Measurements from ENCODE around the gene SCPEP1. TPM values are rescaled to one million over a fixed set of nuclear protein-coding genes. Genes with fewer than 3 reads are reported as not detected.
"Not testable (repeated sequence)": the region's sequence is repeated elsewhere in the genome, so short reads cannot be mapped to it uniquely, and the experiment has no call there.

Gene SCPEP1
- polyA plus RNA-seq, 3 donors from 2014 or later = 30.0 to 42.1 (median 30.3) TPM

DNA sequence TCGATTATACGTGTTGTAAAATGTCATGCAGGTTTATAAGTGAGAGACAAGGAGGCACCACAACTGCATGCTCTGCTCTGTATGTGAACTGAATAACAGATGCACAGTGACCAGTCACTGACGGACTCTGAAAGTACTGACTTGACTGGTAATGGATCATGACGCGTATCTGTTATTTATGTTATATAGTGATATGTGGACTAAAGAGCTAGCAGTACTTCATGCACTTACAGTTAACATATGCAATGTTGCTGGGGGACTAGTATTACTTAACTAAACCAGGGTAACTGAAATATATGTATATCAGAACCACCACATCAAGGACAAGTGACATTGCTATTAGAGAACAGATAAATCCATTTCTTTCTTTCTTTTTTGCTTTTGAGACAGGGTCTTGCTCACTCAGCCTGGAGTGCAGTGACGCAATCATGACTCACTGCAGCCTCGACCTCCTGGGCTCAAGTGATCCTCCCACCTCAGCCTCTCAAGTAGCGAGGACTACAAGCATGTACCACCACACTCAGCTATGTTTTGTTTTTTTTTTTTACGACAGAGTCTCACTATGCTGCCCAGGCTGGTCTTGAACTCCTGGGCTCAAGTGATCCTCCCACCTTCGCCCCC lies 34.3 kb upstream of the SCPEP1 start:
- H3K9me3 Mint-ChIP-seq = no peaks in the 10 kb centered on the region
- H3K36me3 Mint-ChIP-seq = peaks cover 16 to 39% (median 27%) of the 10 kb centered on the region in 3 donors
- no peak for DNase-seq
- H3K27me3 Mint-ChIP-seq (ENCODE audit: low read depth in 3 of 3) = no peaks in the 10 kb centered on the region
- H3K4me1 Mint-ChIP-seq = no peaks in the 10 kb centered on the region
- H3K4me3 Mint-ChIP-seq = no peak overlapping the region
- no peak overlapping the region for H3K27ac Mint-ChIP-seq

DNA sequence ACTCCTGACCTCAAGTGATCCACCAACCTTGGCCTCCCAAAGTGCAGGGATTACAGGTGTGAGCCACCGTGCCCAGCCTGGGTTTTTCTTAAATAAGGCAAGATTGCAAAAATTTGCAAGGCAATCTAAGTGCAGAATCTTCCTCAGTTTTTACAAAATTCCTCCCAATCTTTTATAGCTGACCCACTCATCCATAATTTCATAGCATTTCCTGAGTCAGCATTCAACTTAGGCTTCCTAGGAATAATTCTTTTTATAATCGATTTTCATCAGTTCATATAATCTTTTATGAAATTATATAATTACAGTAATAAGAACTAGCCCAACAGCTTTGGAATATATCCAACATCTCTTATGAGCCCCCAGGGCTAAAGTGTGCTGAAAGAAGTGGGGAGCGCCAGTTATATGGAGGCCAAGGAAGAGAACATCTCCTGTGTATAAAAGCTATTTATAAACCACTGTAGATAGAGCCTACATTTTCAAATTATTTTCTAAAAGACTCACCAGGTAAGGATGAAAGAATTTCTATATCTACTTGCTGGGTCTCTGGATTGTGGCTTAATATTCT lies 31.9 kb upstream of the SCPEP1 start:
- H3K9me3 Mint-ChIP-seq = no peaks in the 10 kb centered on the region
- DNase-seq = no peak
- peaks cover 22 to 42% (median 28%) of the 10 kb centered on the region in 3 donors for H3K36me3 Mint-ChIP-seq
- H3K4me1 Mint-ChIP-seq = no peaks in the 10 kb centered on the region
- no peak overlapping the region for H3K4me3 Mint-ChIP-seq
- H3K27ac Mint-ChIP-seq = no peak overlapping the region
- no peaks in the 10 kb centered on the region for H3K27me3 Mint-ChIP-seq (ENCODE audit: low read depth in 3 of 3)

DNA sequence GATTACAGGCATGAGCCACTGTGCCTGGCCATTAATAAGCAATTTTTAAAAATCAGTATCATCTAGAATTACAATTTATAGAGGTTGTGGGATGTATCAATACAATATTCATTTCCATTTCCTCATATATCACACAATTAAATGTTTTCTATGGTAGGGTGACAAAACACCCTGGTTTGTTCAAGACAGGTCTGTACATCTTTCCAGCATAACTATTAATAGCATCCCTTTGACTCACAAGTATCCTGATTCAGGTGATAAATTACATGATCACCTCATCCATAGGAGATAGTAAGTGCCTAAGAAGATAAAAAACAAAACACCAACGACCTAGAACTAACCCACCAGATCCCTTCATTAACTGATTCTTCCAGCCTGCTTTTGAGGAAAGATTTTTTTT lies 30.2 kb upstream of the SCPEP1 start:
- no peak for DNase-seq
- H3K36me3 Mint-ChIP-seq = peaks cover 15 to 33% (median 21%) of the 10 kb centered on the region in 3 donors
- no peak overlapping the region for H3K27ac Mint-ChIP-seq
- peaks cover 0 to 1% of the 10 kb centered on the region in 2 donors for H3K4me1 Mint-ChIP-seq
- H3K27me3 Mint-ChIP-seq (ENCODE audit: low read depth in 3 of 3) = peaks cover 0 to 2% (median 0%) of the 10 kb centered on the region in 3 donors
- no peaks in the 10 kb centered on the region for H3K9me3 Mint-ChIP-seq
- no peak overlapping the region for H3K4me3 Mint-ChIP-seq

- no peak overlapping the region for H3K4me3 Mint-ChIP-seq
These were observed 29.4 kb upstream of the SCPEP1 start for GRCh38 chr17:56948491-56948890.

DNA sequence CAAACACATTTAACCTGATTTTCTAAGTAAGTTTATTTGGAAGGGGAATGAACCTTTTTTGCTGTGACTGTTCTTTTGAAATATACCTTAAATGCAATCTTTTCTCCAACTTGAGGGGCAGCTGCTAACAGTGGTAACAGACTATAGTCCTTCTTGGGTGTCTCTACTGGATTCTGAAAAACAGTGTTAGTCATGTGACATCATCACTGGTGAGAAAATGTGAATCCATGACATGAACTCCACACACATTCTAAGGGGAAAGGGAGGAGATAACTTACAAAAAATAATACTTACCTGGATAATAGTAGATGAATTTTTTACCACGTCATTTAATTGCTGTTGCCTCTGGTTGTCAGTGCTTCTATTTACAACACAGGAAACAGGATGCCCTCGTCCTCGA lies 28.3 kb upstream of the SCPEP1 start:
- H3K9me3 Mint-ChIP-seq = no peaks in the 10 kb centered on the region
- no peak overlapping the region for H3K4me3 Mint-ChIP-seq
- DNase-seq = no peak
- H3K27ac Mint-ChIP-seq = no peak overlapping the region
- peaks cover 11 to 20% (median 15%) of the 10 kb centered on the region in 3 donors for H3K36me3 Mint-ChIP-seq
- H3K4me1 Mint-ChIP-seq = peaks cover 3 to 5% of the 10 kb centered on the region in 2 donors
- peaks cover 0 to 2% (median 0%) of the 10 kb centered on the region in 3 donors for H3K27me3 Mint-ChIP-seq (ENCODE audit: low read depth in 3 of 3)

More at GRCh38 chr17:56948491-56948890, 29.4 kb upstream of the SCPEP1 start:
- H3K4me1 Mint-ChIP-seq = peaks cover 2% of the 10 kb centered on the region in 2 donors
- peaks cover 0 to 2% (median 0%) of the 10 kb centered on the region in 3 donors for H3K27me3 Mint-ChIP-seq (ENCODE audit: low read depth in 3 of 3)
- H3K36me3 Mint-ChIP-seq = peaks cover 15 to 27% (median 16%) of the 10 kb centered on the region in 3 donors
- H3K27ac Mint-ChIP-seq = no peak overlapping the region
- no peaks in the 10 kb centered on the region for H3K9me3 Mint-ChIP-seq
- no peak for DNase-seq

GRCh38 chr17:56956992-56957391 lies 20.9 kb upstream of the SCPEP1 start:
- no peak for DNase-seq
- Mint-ChIP-seq H3K4me1 (peaks cover 18 to 36% of the 10 kb centered on the region in 2 donors), H3K4me3 (no peak overlapping the region), H3K9me3 (no peaks in the 10 kb centered on the region), H3K27ac (no peak overlapping the region), H3K27me3 (ENCODE audit: low read depth in 3 of 3) (peaks cover 2 to 5% (median 4%) of the 10 kb centered on the region in 3 donors), H3K36me3 (no peaks in the 10 kb centered on the region)

GRCh38 chr17:56960596-56961538 lies 17.1 kb upstream of the SCPEP1 start, which contains the start of gene COIL:
TSS of gene COIL (minus strand) at chr17:56961050. CDS start at chr17:56961019, 31 bp downstream.
- Mint-ChIP-seq H3K27ac (peak within 1 kb of the TSS; percentile 70 to 94 (median 90)), H3K4me1 (peaks cover 15 to 31% of the 10 kb centered on the region in 2 donors), H3K36me3 (no peaks in the 10 kb centered on the region), H3K27me3 (ENCODE audit: low read depth in 3 of 3) (peaks cover 4 to 7% (median 5%) of the 10 kb centered on the region in 3 donors), H3K9me3 (no peaks in the 10 kb centered on the region), H3K4me3 (peak within 1 kb of the TSS; percentile 84 to 93 (median 87))
- peak; percentile 88 to 90 (median 88) for DNase-seq

DNA sequence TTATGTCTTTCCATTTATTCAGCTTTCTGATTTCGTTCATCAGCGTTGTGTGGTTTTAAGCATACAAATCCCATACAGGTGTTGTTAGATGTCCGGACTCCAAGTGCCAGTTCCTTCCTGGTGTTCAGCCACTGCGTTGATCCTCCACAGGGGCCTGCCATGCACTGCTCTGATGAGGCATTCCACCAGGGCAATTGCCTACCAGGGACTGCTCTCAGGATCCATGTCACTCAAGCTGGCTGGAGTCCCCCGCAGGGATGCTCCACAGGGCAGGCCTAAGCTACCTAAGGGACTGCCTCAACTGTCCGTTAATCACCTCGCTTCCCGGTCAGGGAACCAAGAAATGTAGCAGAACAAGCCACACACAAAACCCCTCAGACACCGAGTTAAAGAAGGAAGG lies 12.7 kb upstream of the SCPEP1 start:
- not testable (repeated sequence) for H3K9me3 Mint-ChIP-seq, H3K27ac Mint-ChIP-seq, H3K4me3 Mint-ChIP-seq

GRCh38 chr17:56965681-56966080 lies 12.2 kb upstream of the SCPEP1 start:
- not testable (repeated sequence) for DNase-seq; H3K27me3 Mint-ChIP-seq (ENCODE audit: low read depth in 3 of 3); H3K9me3 Mint-ChIP-seq; H3K4me1 Mint-ChIP-seq; H3K36me3 Mint-ChIP-seq; H3K27ac Mint-ChIP-seq; H3K4me3 Mint-ChIP-seq

More for the DNA sequence above, 12.7 kb upstream of the SCPEP1 start:
- H3K27me3 Mint-ChIP-seq (ENCODE audit: low read depth in 3 of 3); DNase-seq; H3K4me1 Mint-ChIP-seq; H3K36me3 Mint-ChIP-seq: not testable (repeated sequence)

DNA sequence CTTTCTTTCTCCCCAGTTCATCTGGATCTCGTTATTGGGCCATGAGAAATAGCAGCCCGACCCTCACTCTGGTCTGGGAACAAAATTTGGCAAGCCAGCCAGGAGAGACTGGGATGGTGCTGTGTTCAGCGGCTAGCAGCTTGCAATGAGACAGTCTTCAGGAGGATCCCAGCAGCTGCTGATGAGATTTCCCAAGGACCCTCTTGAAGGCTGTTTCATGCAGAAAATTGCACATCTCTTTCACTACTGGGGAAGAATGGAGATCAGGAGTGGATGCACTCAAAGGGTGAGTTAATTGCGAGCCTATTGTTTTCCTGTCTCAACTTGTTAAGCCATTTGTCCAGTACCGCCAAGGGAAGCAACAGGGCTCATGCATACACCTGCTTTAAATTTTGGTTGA lies 11.6 kb upstream of the SCPEP1 start:
- no peak overlapping the region for H3K27ac Mint-ChIP-seq
- DNase-seq = no peak
- no peaks in the 10 kb centered on the region for H3K9me3 Mint-ChIP-seq
- no peak overlapping the region for H3K4me3 Mint-ChIP-seq
- H3K27me3 Mint-ChIP-seq (ENCODE audit: low read depth in 3 of 3) = peaks cover 0 to 7% (median 2%) of the 10 kb centered on the region in 3 donors
- peaks cover 0 to under 1% of the 10 kb centered on the region in 2 donors for H3K4me1 Mint-ChIP-seq
- no peaks in the 10 kb centered on the region for H3K36me3 Mint-ChIP-seq

- Mint-ChIP-seq H3K27me3 (ENCODE audit: low read depth in 3 of 3) (peaks cover 0 to 5% (median 0%) of the 10 kb centered on the region in 3 donors), H3K9me3 (no peaks in the 10 kb centered on the region), H3K27ac (no peak overlapping the region), H3K36me3 (no peaks in the 10 kb centered on the region), H3K4me3 (no peak overlapping the region), H3K4me1 (no peaks in the 10 kb centered on the region)
- DNase-seq = no peak
These were observed 7.0 kb upstream of the SCPEP1 start for GRCh38 chr17:56970974-56971373.

DNA sequence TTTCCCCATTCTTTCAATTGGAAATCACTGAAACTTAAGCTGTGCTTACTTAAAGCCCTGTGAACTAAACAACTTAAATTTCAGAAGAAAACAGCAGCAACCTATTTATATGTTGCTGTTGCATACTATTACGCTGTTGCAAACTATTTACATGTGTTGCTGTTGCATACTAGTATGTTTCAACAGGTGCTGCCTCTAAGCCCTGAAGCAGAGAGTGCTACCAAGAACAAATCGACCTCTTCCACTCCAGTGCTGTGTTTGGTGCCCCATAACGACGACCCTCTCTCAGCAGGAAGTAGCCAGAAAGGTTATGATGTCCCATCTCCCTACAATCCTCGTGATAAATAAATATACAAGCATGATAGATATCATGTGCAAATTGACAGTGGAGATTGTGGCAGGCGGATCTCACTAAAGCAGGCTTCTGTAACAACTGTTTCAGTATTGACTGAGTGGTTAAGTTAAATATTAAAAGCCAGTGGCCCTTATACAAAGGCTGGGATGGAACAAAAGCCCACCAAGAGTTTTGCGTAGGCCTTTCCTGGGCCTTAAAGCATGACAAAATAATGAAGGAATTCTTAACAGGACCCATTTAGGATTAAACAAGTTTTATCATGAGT lies 5.7 kb upstream of the SCPEP1 start:
- no peak for DNase-seq
- peaks cover 0 to 5% (median 0%) of the 10 kb centered on the region in 3 donors for H3K27me3 Mint-ChIP-seq (ENCODE audit: low read depth in 3 of 3)

DNA sequence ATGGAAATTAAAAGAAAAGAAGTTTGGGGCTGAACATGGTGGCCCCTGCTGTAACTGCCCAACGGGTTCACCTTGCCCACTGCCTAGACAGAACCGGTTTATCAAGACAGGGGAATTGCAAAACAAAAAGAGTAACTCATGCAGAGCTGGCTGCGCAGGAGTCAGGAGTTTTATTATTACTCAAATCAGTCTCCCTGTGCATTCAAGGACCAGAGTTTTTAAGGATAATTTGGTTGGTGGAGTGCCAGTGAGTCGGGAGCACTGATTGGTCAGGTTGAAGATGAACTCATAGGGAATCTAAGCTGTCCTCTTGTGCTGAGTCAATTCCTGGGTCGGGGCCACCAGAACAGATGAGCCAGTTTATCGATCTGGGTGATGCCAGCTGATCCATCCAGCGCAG lies 4.4 kb upstream of the SCPEP1 start:
- no peaks in the 10 kb centered on the region for H3K36me3 Mint-ChIP-seq
- no peaks in the 10 kb centered on the region for H3K9me3 Mint-ChIP-seq
- peaks cover 8 to 18% of the 10 kb centered on the region in 2 donors for H3K4me1 Mint-ChIP-seq
- no peak overlapping the region for H3K4me3 Mint-ChIP-seq
- H3K27ac Mint-ChIP-seq = no peak overlapping the region
- no peak for DNase-seq
- peaks cover 0 to 10% (median 5%) of the 10 kb centered on the region in 3 donors for H3K27me3 Mint-ChIP-seq (ENCODE audit: low read depth in 3 of 3)

More for the DNA sequence above, 5.7 kb upstream of the SCPEP1 start:
- Mint-ChIP-seq H3K4me3 (no peak overlapping the region), H3K9me3 (no peaks in the 10 kb centered on the region), H3K4me1 (peaks cover 2 to 5% of the 10 kb centered on the region in 2 donors), H3K36me3 (no peaks in the 10 kb centered on the region), H3K27ac (no peak overlapping the region)
